ENCODE results near the gene CGB7. TPM values are rescaled to one million over a fixed set of nuclear protein-coding genes. Genes with fewer than 3 reads are reported as not detected.
"Not testable (repeated sequence)": the region's sequence is repeated elsewhere in the genome, so short reads cannot be mapped to it uniquely, and the experiment has no call there.

Gene CGB7
- total RNA-seq, 4 donors from 2014 or later: 0.20 TPM; not detected in 3

DNA sequence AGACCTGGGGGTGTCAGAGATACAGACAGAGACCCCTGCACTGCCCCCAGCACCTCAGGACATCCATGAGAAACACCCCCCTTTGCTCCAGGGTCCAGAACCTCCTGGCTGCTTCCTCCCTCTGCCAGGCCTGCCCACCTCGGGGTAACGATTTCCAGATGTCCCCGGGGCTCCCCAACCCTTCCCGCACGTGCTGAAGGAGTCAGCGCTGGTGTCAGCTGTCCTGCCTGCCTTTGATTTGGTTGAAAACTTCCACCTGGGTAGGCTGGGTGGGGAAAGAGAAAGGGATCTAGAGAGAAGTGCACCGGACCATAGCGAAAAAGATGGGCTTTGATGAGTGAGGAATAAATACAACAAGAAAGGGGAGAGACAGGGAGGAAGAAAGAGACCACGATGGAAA is 1.5 kb upstream of the CGB7 start:
- TF ChIP-seq, protein P1, sequence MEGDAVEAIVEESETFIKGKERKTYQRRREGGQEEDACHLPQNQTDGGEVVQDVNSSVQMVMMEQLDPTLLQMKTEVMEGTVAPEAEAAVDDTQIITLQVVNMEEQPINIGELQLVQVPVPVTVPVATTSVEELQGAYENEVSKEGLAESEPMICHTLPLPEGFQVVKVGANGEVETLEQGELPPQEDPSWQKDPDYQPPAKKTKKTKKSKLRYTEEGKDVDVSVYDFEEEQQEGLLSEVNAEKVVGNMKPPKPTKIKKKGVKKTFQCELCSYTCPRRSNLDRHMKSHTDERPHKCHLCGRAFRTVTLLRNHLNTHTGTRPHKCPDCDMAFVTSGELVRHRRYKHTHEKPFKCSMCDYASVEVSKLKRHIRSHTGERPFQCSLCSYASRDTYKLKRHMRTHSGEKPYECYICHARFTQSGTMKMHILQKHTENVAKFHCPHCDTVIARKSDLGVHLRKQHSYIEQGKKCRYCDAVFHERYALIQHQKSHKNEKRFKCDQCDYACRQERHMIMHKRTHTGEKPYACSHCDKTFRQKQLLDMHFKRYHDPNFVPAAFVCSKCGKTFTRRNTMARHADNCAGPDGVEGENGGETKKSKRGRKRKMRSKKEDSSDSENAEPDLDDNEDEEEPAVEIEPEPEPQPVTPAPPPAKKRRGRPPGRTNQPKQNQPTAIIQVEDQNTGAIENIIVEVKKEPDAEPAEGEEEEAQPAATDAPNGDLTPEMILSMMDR (IDR thresholded peaks at IDR 0.05): no peak
- TF ChIP-seq EP300 (IDR thresholded peaks at IDR 0.05; ENCODE audit: low read depth) (no peak), POLR2AphosphoS5 (IDR thresholded peaks at IDR 0.05) (no peak), POLR2A (IDR thresholded peaks at IDR 0.05) (no peak)
- H3K27me3 ChIP-seq: peaks cover 78% of the 10 kb centered on the region
- H3K36me3 ChIP-seq: no peaks in the 10 kb centered on the region
- in situ Hi-C loops (cut with MboI; ENCODE audit: low pct_ligation_motif_present in 1 of 4, low pct_unique_long_range_greater_than_20kb in 1 of 4, low sequenced_read_pairs in 3 of 4) (no loop called here), intact Hi-C loops (cut with DNase I; ENCODE audit: low total_unique reads) (no loop called here)
- 54 to 64% methylated on average over 4 to 9 of the region's 9 CpGs for WGBS, 2 donors (ENCODE audit: low coverage in 1 of 2)
- no peak for DNase-seq
- no peaks in the 10 kb centered on the region for H3K9me3 ChIP-seq
- H3K4me1 ChIP-seq: peaks cover 9 to 25% (median 18%) of the 10 kb centered on the region in 4 donors
- H3K4me3 ChIP-seq: no peak overlapping the region
- H3K27ac ChIP-seq: no peak overlapping the region

DNA sequence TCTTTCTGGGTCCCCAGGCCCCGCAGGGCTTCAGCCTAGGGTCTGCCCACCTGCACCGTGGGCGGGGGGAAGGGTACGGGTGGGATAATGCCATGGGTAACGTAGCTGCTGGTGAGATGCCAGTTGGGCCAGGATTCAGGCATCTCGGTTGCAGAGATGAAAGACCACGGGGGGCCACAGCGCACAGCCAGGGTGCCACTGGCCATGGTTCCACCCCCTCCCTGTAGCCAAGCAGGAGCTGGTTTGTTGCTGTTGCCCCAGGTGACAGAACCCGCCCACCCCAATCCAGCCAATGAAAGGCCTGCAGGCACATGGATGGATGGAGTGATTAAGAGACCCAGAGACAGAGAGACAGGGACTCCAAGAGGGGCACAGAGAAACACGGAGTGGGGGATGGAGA is 1.0 kb upstream of the CGB7 start:
- Histone ChIP-seq H3K36me3 (no peaks in the 10 kb centered on the region), H3K9me3 (no peaks in the 10 kb centered on the region), H3K4me1 (peaks cover 9 to 25% (median 18%) of the 10 kb centered on the region in 4 donors), H3K27ac (no peak overlapping the region), H3K27me3 (peaks cover 73% of the 10 kb centered on the region), H3K4me3 (no peak overlapping the region)
- TF ChIP-seq POLR2A (IDR thresholded peaks at IDR 0.05) (no peak), EP300 (IDR thresholded peaks at IDR 0.05; ENCODE audit: low read depth) (no peak), POLR2AphosphoS5 (IDR thresholded peaks at IDR 0.05) (no peak)
- TF ChIP-seq, protein P1 (IDR thresholded peaks at IDR 0.05): no peak
- in situ Hi-C loops (cut with MboI; ENCODE audit: low pct_ligation_motif_present in 1 of 4, low pct_unique_long_range_greater_than_20kb in 1 of 4, low sequenced_read_pairs in 3 of 4): no loop called here
- DNase-seq: no peak
- 36 to 55% methylated on average over 6 to 10 of the region's 10 CpGs for WGBS, 2 donors (ENCODE audit: low coverage in 1 of 2)
- intact Hi-C loops (cut with DNase I; ENCODE audit: low total_unique reads): no loop called here

DNA sequence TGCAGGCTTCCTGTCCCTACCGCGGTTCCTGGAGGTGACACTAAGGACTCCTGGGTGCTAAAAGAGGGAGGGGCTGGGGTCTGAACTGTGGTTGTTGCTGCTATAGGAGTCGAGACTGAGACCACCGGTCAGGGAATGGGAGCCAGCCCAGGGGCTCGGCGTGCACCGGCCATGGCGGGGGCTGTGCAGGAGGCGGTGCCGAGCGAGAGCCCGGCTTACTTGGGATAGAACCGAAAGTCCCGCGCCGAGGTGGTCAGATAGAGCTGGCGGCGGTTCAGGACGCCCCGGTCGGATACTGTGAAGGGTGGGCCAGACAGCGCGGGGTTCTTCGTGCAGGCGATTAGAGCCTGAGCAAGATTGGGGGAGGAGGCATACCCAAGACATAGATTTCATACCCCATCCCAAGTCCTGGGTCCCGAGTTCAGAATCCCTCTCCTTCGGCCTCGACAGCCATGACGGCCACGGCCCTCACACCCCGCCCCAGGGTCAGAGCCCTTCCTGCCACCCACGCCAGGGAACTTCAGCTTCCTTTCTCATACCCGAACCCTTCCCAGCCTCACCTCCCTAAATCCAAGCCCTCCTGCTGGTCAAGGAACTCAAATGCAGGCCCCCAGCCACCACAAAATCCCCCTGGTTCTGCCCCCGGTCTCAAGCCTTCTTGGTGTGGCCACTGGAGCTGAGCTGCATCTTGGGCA is 500 bp downstream of the CGB7 start:
- H3K27me3 ChIP-seq: peaks cover 58% of the 10 kb centered on the region

DNA sequence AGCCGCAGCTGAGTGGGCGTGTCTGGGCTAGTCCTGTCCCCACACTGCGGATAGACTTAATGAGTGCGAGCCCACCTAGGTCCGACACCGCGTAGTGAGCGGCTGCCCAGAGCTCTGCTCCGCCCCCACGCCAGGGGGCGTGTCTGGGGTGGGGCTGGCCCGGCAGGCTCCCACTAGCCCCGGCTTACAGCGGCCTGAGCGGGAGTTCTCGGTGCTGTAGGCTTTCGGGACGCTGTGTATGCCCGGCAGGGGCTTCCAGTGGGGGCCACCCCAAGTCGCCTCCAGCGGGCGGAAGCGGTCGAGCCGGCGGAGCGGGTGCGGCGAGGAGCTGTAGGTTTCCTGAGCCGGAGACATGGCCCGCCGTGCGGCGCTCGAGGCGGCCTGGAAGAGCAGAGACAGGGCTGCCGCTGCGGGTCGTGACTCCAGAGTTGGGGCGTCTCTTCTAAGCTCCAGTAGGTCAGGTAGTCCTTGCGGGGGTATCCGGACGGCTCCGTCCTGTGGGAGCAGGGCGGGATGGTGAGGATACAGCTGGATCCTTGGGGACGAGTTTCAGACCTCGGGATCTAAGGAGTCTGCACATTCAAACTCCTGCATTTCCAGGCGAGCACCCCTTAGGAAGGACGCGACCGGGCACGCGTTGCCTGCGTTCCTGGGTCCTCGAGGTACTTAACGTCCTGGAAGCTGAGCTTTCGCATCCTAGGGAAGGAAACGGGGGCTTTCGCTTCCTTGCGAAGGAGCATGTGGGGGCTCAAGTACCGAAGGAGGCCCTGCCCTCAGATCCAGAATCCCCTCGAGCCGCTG is 1.2 kb downstream of the CGB7 start:
- H3K4me3 ChIP-seq: peak overlapping the region; percentile 13 to 52 (median 38)
- H3K4me1 ChIP-seq: peaks cover 9 to 25% (median 18%) of the 10 kb centered on the region in 4 donors
- intact Hi-C loops (cut with DNase I; ENCODE audit: low total_unique reads) (no loop called here), in situ Hi-C loops (cut with MboI; ENCODE audit: low pct_ligation_motif_present in 1 of 4, low pct_unique_long_range_greater_than_20kb in 1 of 4, low sequenced_read_pairs in 3 of 4) (no loop called here)
- no peaks in the 10 kb centered on the region for H3K36me3 ChIP-seq
- H3K27ac ChIP-seq: no peak overlapping the region
- no peaks in the 10 kb centered on the region for H3K9me3 ChIP-seq
- H3K27me3 ChIP-seq: peaks cover 50% of the 10 kb centered on the region
- WGBS, 2 donors (ENCODE audit: low coverage in 1 of 2): 1% methylated on average over 55 of the region's 63 CpGs; no CpG with 5 or more reads in 1 of the 2 donors
- TF ChIP-seq, protein P1 (IDR thresholded peaks at IDR 0.05): peak in 4 of 5 experiments; percentile 14 to 40 (median 24)
- no peak for TF ChIP-seq EP300 (IDR thresholded peaks at IDR 0.05; ENCODE audit: low read depth)
- peak; percentile 65 for DNase-seq

More for the DNA sequence above, 500 bp downstream of the CGB7 start:
- DNase-seq; intact Hi-C loops (cut with DNase I; ENCODE audit: low total_unique reads); H3K27ac ChIP-seq; H3K9me3 ChIP-seq; in situ Hi-C loops (cut with MboI; ENCODE audit: low pct_ligation_motif_present in 1 of 4, low pct_unique_long_range_greater_than_20kb in 1 of 4, low sequenced_read_pairs in 3 of 4); H3K36me3 ChIP-seq: not testable (repeated sequence)
- Histone ChIP-seq H3K4me1 (peaks cover 9 to 25% (median 18%) of the 10 kb centered on the region in 4 donors), H3K4me3 (peak overlapping the region; percentile 9 to 52 (median 38))
- WGBS, 2 donors (ENCODE audit: low coverage in 1 of 2): 4% methylated on average over 25 of the region's 34 CpGs; no CpG with 5 or more reads in 1 of the 2 donors

DNA sequence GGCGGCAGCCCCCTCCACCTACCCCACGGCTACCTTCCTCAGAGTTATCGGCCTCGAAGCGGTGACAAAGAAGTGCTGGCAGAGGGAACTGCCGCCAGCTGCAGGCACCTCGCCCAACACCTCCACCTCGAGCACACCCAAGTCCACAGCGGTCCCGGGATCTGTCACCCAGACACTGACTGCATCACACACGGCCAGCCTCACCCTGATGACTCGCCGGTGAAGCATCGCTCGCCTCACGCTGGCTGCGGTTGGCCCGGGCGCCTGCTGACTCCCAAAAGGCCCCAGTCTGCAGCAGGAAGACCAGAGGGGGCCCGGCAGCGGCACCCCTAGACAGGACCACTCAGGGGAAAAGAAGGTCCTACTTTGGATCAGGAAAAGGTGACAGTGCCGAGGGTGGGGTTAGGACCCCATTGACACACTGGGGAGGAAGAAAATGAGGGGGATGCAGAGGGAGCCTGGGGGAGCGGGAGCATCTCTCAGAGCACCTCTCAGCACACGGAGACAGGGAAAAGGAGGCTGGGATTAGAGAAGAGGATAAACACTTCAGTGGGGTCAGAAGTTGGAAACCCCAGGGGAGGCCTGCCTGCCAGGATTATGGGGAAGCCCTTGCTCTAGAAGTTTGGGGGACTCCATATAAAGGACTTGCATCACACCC is 7.0 kb downstream of the CGB7 start:
- H3K9me3 ChIP-seq; in situ Hi-C loops (cut with MboI; ENCODE audit: low pct_ligation_motif_present in 1 of 4, low pct_unique_long_range_greater_than_20kb in 1 of 4, low sequenced_read_pairs in 3 of 4): not testable (repeated sequence)

DNA sequence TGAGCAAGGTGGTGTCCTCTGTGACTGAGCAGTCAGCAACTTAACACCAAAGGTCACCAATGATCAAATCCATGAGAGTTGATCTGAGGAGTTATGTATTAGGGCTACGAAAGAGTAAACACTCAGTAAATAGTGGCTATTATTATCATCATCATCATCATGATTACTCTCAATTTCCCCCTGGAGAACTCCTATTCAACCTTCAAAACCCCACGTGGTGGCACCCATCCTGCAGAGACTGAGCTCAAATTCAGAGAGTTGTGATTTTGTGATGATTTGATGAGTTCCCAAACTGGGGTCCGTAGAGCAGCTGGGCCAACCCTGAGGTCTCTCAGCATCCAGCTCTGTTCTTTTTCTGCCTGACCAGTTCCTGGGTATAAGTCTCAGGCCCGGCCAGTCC is 7.7 kb downstream of the CGB7 start:
- in situ Hi-C loops (cut with MboI; ENCODE audit: low pct_ligation_motif_present in 1 of 4, low pct_unique_long_range_greater_than_20kb in 1 of 4, low sequenced_read_pairs in 3 of 4); H3K27me3 ChIP-seq; intact Hi-C loops (cut with DNase I; ENCODE audit: low total_unique reads); H3K9me3 ChIP-seq; DNase-seq; H3K36me3 ChIP-seq; H3K4me3 ChIP-seq; H3K4me1 ChIP-seq; H3K27ac ChIP-seq: not testable (repeated sequence)
- WGBS, 2 donors (ENCODE audit: low coverage in 1 of 2): 78% methylated on average over 3 of the region's 4 CpGs; no CpG with 5 or more reads in 1 of the 2 donors

More for the DNA sequence above, 7.0 kb downstream of the CGB7 start:
- H3K27ac ChIP-seq; intact Hi-C loops (cut with DNase I; ENCODE audit: low total_unique reads); H3K36me3 ChIP-seq; H3K4me1 ChIP-seq; H3K27me3 ChIP-seq; H3K4me3 ChIP-seq; DNase-seq: not testable (repeated sequence)
- 61 to 71% methylated on average over 3 to 20 of the region's 24 CpGs for WGBS, 2 donors (ENCODE audit: low coverage in 1 of 2)

DNA sequence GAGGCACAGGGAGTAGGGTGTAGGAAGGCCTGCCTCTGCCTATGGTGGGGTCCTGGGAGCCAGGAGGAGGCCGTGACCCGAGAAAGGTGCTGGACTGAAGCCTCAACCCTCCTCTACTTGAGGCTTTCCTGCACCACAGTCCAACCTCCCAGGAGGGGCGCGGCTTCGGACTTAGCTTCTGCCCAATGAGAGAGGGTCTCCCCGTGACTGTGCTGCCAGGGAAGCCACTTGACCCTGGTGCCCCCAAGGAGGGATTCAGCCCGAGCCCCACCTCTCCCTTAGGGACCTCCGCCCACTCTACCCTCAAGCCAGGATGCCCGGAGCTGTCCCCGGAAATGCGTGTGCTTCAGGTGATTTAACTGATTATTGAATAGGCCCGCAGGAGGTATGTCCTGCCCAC is 8.5 kb downstream of the CGB7 start, which contains the start of gene CGB8:
CGB8 (minus strand) TSS at position 101 of the 400 bp plus-strand sequence. CDS start 372 bp downstream, outside the sequence.
- H3K36me3 ChIP-seq; in situ Hi-C loops (cut with MboI; ENCODE audit: low pct_ligation_motif_present in 1 of 4, low pct_unique_long_range_greater_than_20kb in 1 of 4, low sequenced_read_pairs in 3 of 4); H3K4me3 ChIP-seq; H3K27me3 ChIP-seq; DNase-seq; H3K27ac ChIP-seq; intact Hi-C loops (cut with DNase I; ENCODE audit: low total_unique reads); H3K4me1 ChIP-seq; H3K9me3 ChIP-seq: not testable (repeated sequence)
- 80% methylated on average over 4 of the region's 12 CpGs; no CpG with 5 or more reads in 1 of the 2 donors for WGBS, 2 donors (ENCODE audit: low coverage in 1 of 2)

All from transverse colon (tissue), 4 donors.